GM19463 (cell line): ENCODE data around the gene SLC29A3.
"Not testable (repeated sequence)": the region's sequence is repeated elsewhere in the genome, so short reads cannot be mapped to it uniquely, and the experiment has no call there.

Experiments
- ATAC-seq: cut with Tn5 transposase; IDR thresholded peaks from one replicate; pipeline ENCODE4 v1.9.1; 2021; ENCODE audit warnings: mild to moderate bottlenecking, moderate library complexity; ENCODE audit not compliant: unreplicated experiment

Gene SLC29A3

GRCh38 chr10:71283410-71283809 lies 35.6 kb upstream of the SLC29A3 start:
- no peak for ATAC-seq

- ATAC-seq = no peak
Observed at GRCh38 chr10:71283876-71284275, 35.2 kb upstream of the SLC29A3 start.

- ATAC-seq = no peak
Observed at GRCh38 chr10:71284544-71285179, 34.4 kb upstream of the SLC29A3 start.

- no peak for ATAC-seq
Observed at GRCh38 chr10:71285180-71285545, 33.9 kb upstream of the SLC29A3 start.

GRCh38 chr10:71285986-71286385 lies 33.1 kb upstream of the SLC29A3 start:
- no peak for ATAC-seq

GRCh38 chr10:71286521-71287294 lies 32.4 kb upstream of the SLC29A3 start:
- no peak for ATAC-seq

- no peak for ATAC-seq
Observed at GRCh38 chr10:71287456-71287855, 31.6 kb upstream of the SLC29A3 start.

- ATAC-seq = no peak
Observed at GRCh38 chr10:71288461-71288860, 30.6 kb upstream of the SLC29A3 start.

GRCh38 chr10:71289421-71290130 lies 29.5 kb upstream of the SLC29A3 start:
- no peak for ATAC-seq

- ATAC-seq = no peak
Observed at GRCh38 chr10:71290331-71290730, 28.7 kb upstream of the SLC29A3 start.

GRCh38 chr10:71290806-71291527 lies 28.1 kb upstream of the SLC29A3 start:
- no peak for ATAC-seq

- ATAC-seq = no peak
Observed at GRCh38 chr10:71291528-71291900, 27.5 kb upstream of the SLC29A3 start.

GRCh38 chr10:71292624-71293445 lies 26.2 kb upstream of the SLC29A3 start:
- no peak for ATAC-seq

GRCh38 chr10:71293446-71294084 lies 25.5 kb upstream of the SLC29A3 start:
- no peak for ATAC-seq

- ATAC-seq = no peak
Observed at GRCh38 chr10:71294091-71294561, 24.9 kb upstream of the SLC29A3 start.

GRCh38 chr10:71294856-71295255 lies 24.2 kb upstream of the SLC29A3 start:
- ATAC-seq = no peak

- ATAC-seq = no peak
Observed at GRCh38 chr10:71295641-71296040, 23.4 kb upstream of the SLC29A3 start.

- ATAC-seq = no peak
Observed at GRCh38 chr10:71296086-71296485, 23.0 kb upstream of the SLC29A3 start.

GRCh38 chr10:71296811-71297210 lies 22.2 kb upstream of the SLC29A3 start:
- ATAC-seq = not testable (repeated sequence)

GRCh38 chr10:71297343-71297742 lies 21.7 kb upstream of the SLC29A3 start:
- ATAC-seq = no peak
